ENCODE measurements around the gene MFSD6.
"Not testable (repeated sequence)": the region's sequence is repeated elsewhere in the genome, so short reads cannot be mapped to it uniquely, and the experiment has no call there.

The MFSD6 gene

GRCh38 chr2:190468354-190468753, 60.2 kb downstream of the MFSD6 start:
- not testable (repeated sequence) for DNase-seq

- DNase-seq = peak; percentile 88
Observed at GRCh38 chr2:190468814-190469569, 60.8 kb downstream of the MFSD6 start.

DNA sequence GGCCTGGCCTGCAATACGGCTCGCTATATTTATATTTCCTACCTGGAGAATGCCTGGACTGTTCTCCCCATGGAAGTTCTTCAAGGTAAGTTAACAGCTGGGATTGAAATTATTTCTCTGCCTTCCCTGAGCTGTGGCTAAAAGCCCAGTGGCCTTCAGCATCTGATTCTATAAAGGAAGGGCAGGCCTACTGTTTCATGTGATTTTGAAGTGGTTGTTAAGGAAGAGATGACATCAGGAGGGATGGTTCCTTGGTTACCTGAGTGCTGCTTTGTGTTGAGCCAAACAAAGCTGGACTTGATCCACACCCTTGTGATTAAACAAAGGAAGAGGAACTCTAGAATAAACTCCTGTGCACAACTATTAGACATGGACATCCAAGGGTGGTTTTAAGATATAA, 61.6 kb downstream of the MFSD6 start:
- DNase-seq = peak; percentile 92

- no peak for DNase-seq
Observed at GRCh38 chr2:190470256-190470826, 62.2 kb downstream of the MFSD6 start.

- DNase-seq = peak; percentile 55
Observed at GRCh38 chr2:190477661-190478454, 69.7 kb downstream of the MFSD6 start.

DNA sequence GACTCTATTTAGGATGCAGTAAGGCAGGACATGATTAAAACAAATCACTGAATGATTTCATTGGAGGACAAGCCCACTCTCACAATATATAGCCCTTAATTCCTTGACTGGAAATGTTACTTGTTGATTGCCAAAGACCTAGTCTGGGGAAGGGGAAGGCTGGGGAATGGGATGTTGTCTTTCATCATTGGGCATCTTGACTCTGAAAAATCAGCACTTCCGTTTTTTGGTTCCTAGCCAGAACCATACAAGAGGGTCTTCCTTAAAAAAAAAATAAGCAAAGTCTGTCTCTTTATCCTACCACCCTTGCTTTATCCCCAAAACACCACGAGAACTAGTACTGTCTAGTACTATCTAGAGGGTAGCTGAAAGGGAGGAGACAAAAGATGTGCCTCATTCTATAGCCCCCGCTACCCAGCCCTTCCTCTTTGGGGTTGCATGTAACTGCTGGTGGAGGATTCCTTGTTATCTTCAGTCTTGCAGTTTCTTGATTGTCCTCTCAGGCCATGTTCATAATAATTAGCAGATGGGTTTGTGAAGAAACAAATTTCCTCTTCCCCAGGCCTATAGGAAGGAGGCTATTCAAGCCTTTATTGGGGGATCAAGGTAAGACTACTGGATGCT, 70.5 kb downstream of the MFSD6 start:
- DNase-seq = no peak

GRCh38 chr2:190481339-190481738, 73.2 kb downstream of the MFSD6 start:
- no peak for DNase-seq

DNA sequence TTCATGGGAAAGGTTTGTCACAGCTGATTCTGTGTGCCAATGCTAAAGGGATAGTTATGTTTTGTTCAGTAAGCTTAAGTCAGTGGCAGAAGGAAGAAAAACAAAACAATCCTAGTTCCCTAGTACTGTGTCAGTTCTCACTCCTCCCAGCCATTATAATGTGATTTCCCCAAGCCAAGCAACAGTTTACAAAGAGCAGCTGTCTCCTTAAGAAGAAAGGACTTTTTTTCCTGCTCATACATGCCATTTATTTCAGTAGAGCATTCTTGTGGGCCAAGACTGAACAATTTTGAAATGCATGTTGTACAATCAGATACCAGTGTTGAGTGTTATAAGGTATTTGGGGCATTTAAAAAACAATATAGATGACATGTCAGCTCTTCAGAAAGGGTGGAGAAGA, 74.3 kb downstream of the MFSD6 start:
- no peak for DNase-seq

DNA sequence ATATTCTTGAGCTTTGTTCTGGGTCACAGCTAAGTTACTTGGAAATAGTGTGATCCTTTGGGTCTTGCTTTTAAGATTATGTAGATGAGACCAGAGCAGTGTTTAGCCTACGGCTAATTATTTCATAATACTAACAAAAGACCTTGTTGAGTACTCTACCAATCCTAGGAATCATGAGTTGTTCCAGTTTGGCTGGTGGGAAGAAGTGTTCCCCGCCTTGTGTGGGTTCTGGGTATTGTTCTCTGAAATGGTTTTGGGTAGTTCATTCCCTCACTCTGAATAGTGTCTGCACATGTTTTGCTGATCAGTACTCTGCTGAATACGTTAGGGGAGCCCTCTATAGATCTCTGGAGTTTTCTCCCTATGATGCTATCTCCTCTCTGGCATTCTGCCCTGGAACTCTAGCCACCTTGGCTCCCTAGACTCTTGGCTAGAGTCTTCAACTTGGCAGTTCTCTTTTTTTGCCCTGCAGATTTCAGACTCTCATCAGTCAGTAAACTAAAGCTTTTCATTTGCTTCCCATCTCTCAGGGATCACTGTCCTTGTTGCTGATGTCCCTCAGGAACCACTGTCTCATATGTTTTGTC, 78.0 kb downstream of the MFSD6 start:
- no peak for DNase-seq

DNA sequence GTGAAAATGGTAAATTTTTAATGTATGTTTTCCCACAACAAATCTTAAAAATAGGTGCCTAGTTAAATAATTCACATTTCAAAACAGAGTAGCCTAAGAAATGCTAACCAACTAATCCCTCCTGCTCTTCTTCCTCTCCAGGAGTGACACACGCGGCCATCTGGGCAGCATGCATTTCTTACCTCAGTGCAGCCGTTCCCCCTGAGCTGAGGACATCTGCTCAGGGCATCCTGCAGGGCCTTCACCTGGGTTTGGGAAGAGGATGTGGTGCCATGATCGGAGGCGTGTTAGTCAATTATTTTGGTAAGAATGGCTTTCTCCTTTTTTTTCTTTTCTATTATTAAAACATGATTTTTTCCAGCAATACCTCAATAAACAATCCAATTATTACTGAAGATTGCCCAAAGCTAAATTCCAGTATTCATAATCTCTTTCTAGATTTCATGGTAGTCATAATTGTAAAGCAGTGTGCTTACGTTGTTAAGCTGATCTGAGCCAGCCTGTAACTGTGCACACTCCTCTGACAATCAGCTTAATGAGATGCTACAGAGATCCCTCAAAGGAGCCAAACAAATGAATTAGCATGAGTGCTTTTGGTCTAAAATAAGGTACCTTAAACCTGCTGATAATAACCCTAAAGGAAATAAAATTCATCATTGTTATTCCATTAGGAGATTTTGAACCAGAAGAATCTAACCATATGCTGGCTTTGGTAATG, 80.5 kb downstream of the MFSD6 start:
- no peak for DNase-seq

- DNase-seq = no peak
Observed at GRCh38 chr2:190489475-190489874, 81.3 kb downstream of the MFSD6 start.

GRCh38 chr2:190490502-190490901, 82.3 kb downstream of the MFSD6 start:
- no peak for DNase-seq

- no peak for DNase-seq
Observed at GRCh38 chr2:190493095-190493494, 84.9 kb downstream of the MFSD6 start.

- not testable (repeated sequence) for DNase-seq
Observed at GRCh38 chr2:190494600-190495227, 86.6 kb downstream of the MFSD6 start.

DNA sequence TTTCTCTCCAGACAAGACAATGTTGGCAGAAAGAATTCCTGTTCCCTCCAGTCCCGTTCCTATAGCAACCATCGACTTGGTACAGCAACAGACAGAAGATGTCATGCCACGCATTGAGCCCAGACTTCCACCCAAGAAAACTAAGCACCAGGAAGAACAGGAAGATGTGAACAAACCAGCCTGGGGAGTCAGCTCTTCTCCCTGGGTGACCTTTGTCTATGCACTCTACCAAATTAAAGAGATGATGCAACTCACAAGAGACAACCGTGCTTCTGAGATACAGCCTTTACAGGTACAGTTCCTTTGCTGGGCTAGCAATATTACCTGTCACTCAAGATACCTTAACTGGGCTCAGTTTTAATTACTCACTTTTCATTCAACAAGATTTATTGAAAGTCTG, 89.3 kb downstream of the MFSD6 start:
- no peak for DNase-seq

GRCh38 chr2:190499273-190499672, 91.1 kb downstream of the MFSD6 start:
- DNase-seq = no peak

- no peak for DNase-seq
Observed at GRCh38 chr2:190500054-190500502, 91.9 kb downstream of the MFSD6 start.

DNA sequence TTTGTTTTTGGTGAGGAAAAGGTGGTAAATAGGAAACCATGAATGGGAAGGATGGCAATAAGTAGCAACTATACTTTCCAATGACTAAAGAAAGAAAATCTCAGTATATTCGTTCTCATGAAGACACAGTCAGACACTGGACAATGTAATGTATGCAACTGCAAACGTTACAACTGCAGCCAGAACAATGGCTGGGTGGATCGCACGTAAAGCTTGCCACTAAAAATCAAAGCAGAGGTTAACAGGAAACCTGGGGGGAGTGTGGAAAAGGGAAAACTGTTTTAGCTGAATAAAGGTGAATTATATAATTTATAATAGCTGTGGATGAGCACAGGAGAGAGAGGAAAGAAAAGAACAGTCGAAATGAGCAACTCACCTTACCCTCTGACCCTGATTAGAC, 93.1 kb downstream of the MFSD6 start:
- no peak for DNase-seq

GRCh38 chr2:190501702-190502407, 93.7 kb downstream of the MFSD6 start:
- DNase-seq = no peak

DNA sequence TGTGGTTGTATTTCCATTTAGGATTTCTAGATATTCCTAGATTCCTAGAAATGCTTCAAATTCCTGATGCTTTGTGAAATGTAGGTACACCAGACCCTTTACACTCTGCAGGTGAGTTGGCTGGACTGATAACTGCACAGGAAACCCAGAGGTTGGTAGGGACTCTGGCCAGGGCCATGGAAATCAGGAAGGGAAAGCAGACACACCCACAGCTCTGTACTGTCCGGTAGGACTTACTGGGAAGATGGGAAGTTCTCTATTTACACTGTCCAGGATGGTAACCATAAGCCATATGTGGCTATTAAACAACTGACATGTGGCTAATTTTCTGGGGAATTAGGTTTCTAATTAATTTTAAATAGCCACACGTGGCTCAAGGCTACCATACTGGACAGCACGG, 94.9 kb downstream of the MFSD6 start:
- no peak for DNase-seq

DNA sequence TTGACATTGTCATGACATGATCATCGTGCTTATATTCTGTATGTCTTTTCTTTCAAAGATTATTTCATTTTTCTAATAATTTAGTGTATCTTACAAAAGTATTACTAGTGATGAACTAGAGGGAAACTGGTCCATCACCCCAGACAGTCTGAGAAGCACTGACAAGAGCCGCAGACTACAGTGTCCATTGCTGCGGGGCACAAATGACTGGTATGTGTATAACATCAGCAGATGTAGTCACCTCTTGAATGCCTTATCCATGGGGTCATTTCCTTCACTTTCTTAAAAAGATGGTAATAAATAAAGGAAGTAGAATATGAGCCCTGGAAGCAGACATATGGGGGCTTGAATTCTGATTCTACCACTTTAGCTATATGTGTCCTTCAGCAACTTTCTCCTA, 96.8 kb downstream of the MFSD6 start:
- DNase-seq = no peak
